ENCODE data around the gene CSRP3.

The CSRP3 gene

GRCh38 chr11:19200410-19201201 lies 1.2 kb downstream of the CSRP3 start:
- Histone ChIP-seq H3K9ac (ENCODE audit: low read length) (no peak overlapping the region), H3K36me3 (ENCODE audit: insufficient read depth, low read length) (no peaks in the 10 kb centered on the region), H3K4me3 (ENCODE audit: low read depth, low read length, poor library complexity, severe bottlenecking) (no peak overlapping the region), H2AFZ (ENCODE audit: low read length) (no peak overlapping the region), H3K27me3 (ENCODE audit: insufficient read depth, low read length) (no peaks in the 10 kb centered on the region), H3K9me2 (ENCODE audit: low read depth, low read length) (no peaks in the 10 kb centered on the region), H3F3A (ENCODE audit: insufficient read depth, low read length) (no peaks in the 10 kb centered on the region), H4K20me1 (ENCODE audit: insufficient read depth, low read length) (no peaks in the 10 kb centered on the region), H3K4me2 (ENCODE audit: low read length) (no peak overlapping the region), H3K9me3 (ENCODE audit: low read length) (no peaks in the 10 kb centered on the region), H3K4me1 (ENCODE audit: insufficient read depth, low read length, severe bottlenecking) (no peaks in the 10 kb centered on the region), H3K79me2 (ENCODE audit: insufficient read depth, low read length) (no peaks in the 10 kb centered on the region), H3K27ac (ENCODE audit: low read depth, low read length, poor library complexity, severe bottlenecking) (no peak overlapping the region)
- no peak for TF ChIP-seq EZH2 (IDR thresholded peaks at IDR 0.05; ENCODE audit: borderline replicate concordance, low read length)
- no peak for TF ChIP-seq CTCF (IDR thresholded peaks at IDR 0.05; ENCODE audit: low read length)

- no peak overlapping the region for H3K4me2 ChIP-seq (ENCODE audit: low read length)
- no peaks in the 10 kb centered on the region for H3F3A ChIP-seq (ENCODE audit: insufficient read depth, low read length)
- H3K4me1 ChIP-seq (ENCODE audit: insufficient read depth, low read length, severe bottlenecking) = no peaks in the 10 kb centered on the region
- H3K36me3 ChIP-seq (ENCODE audit: insufficient read depth, low read length) = no peaks in the 10 kb centered on the region
- no peaks in the 10 kb centered on the region for H3K9me2 ChIP-seq (ENCODE audit: low read depth, low read length)
- H4K20me1 ChIP-seq (ENCODE audit: insufficient read depth, low read length) = no peaks in the 10 kb centered on the region
- no peaks in the 10 kb centered on the region for H3K79me2 ChIP-seq (ENCODE audit: insufficient read depth, low read length)
- no peak for TF ChIP-seq EZH2 (IDR thresholded peaks at IDR 0.05; ENCODE audit: borderline replicate concordance, low read length)
- TF ChIP-seq CTCF (IDR thresholded peaks at IDR 0.05; ENCODE audit: low read length) = no peak
- no peak overlapping the region for H3K27ac ChIP-seq (ENCODE audit: low read depth, low read length, poor library complexity, severe bottlenecking)
- H3K9me3 ChIP-seq (ENCODE audit: low read length) = no peaks in the 10 kb centered on the region
- no peak overlapping the region for H3K4me3 ChIP-seq (ENCODE audit: low read depth, low read length, poor library complexity, severe bottlenecking)
- H2AFZ ChIP-seq (ENCODE audit: low read length) = no peak overlapping the region
- no peaks in the 10 kb centered on the region for H3K27me3 ChIP-seq (ENCODE audit: insufficient read depth, low read length)
- H3K9ac ChIP-seq (ENCODE audit: low read length) = no peak overlapping the region
Measured at GRCh38 chr11:19199771-19200170, 2.0 kb downstream of the CSRP3 start.

GRCh38 chr11:19199048-19199447 lies 2.7 kb downstream of the CSRP3 start:
- no peak overlapping the region for H3K4me2 ChIP-seq (ENCODE audit: low read length)
- H3K9me3 ChIP-seq (ENCODE audit: low read length) = no peaks in the 10 kb centered on the region
- no peaks in the 10 kb centered on the region for H3K36me3 ChIP-seq (ENCODE audit: insufficient read depth, low read length)
- no peak overlapping the region for H3K9ac ChIP-seq (ENCODE audit: low read length)
- H3K9me2 ChIP-seq (ENCODE audit: low read depth, low read length) = no peaks in the 10 kb centered on the region
- TF ChIP-seq CTCF (IDR thresholded peaks at IDR 0.05; ENCODE audit: low read length) (no peak), EZH2 (IDR thresholded peaks at IDR 0.05; ENCODE audit: borderline replicate concordance, low read length) (no peak)
- H3F3A ChIP-seq (ENCODE audit: insufficient read depth, low read length) = no peaks in the 10 kb centered on the region
- no peaks in the 10 kb centered on the region for H4K20me1 ChIP-seq (ENCODE audit: insufficient read depth, low read length)
- no peak overlapping the region for H2AFZ ChIP-seq (ENCODE audit: low read length)
- no peak overlapping the region for H3K4me3 ChIP-seq (ENCODE audit: low read depth, low read length, poor library complexity, severe bottlenecking)
- no peaks in the 10 kb centered on the region for H3K27me3 ChIP-seq (ENCODE audit: insufficient read depth, low read length)
- no peaks in the 10 kb centered on the region for H3K79me2 ChIP-seq (ENCODE audit: insufficient read depth, low read length)
- no peaks in the 10 kb centered on the region for H3K4me1 ChIP-seq (ENCODE audit: insufficient read depth, low read length, severe bottlenecking)
- H3K27ac ChIP-seq (ENCODE audit: low read depth, low read length, poor library complexity, severe bottlenecking) = no peak overlapping the region

Measured in OCI-LY1 (cell line).